ENCODE measurements around the gene ST3GAL5. TPM values are rescaled to one million over a fixed set of nuclear protein-coding genes. Genes with fewer than 3 reads are reported as not detected.

Gene ST3GAL5
- total and polyA plus RNA-seq, 2 donors (not counting 1 experiment from before 2014, with no cell fraction given), result 6.2 to 10.9 TPM

GRCh38 chr2:85840091-85840490, 48.7 kb downstream of the ST3GAL5 start:
- no peak overlapping the region for H2AFZ ChIP-seq (ENCODE audit: low read length)
- H3K9me3 ChIP-seq (ENCODE audit: control insufficient read depth, insufficient read depth, low read depth, low read length), result no peaks in the 10 kb centered on the region
- TF ChIP-seq EZH2 (IDR thresholded peaks at IDR 0.05; ENCODE audit: low read length, missing control alignments), result no peak
- TF ChIP-seq CTCF (conservative IDR thresholded peaks at IDR 0.05 in 1 of 2, IDR thresholded peaks at IDR 0.05 in 1 of 2; ENCODE audit: low read depth in 1 of 2, low read length in 2 of 2), result no peak
- no peak overlapping the region for H3K9ac ChIP-seq (ENCODE audit: insufficient read depth, low read length)
- no peaks in the 10 kb centered on the region for H4K20me1 ChIP-seq (ENCODE audit: control insufficient read depth, extremely low read depth, insufficient read depth, low read length)
- no peaks in the 10 kb centered on the region for H3K79me2 ChIP-seq (ENCODE audit: control insufficient read depth, insufficient read depth, low read length)
- H3K36me3 ChIP-seq (ENCODE audit: control insufficient read depth, insufficient read depth, low read length), result no peaks in the 10 kb centered on the region
- no peaks in the 10 kb centered on the region for H3K4me1 ChIP-seq (ENCODE audit: control insufficient read depth, extremely low read depth, insufficient read depth, low read length)
- H3K27me3 ChIP-seq (ENCODE audit: control insufficient read depth, insufficient read depth, low read length), result no peaks in the 10 kb centered on the region
- no peak for DNase-seq (ENCODE audit: low read depth in 2 of 2)
- no peak overlapping the region for H3K4me3 ChIP-seq (replicated peaks in 1 of 4; ENCODE audit: control extremely low read depth in 1 of 4, insufficient read depth in 1 of 4, low read depth in 3 of 4, low read length in 4 of 4)
- H3K4me2 ChIP-seq (ENCODE audit: extremely low read depth, insufficient read depth, low read length), result no peak overlapping the region
- no peak overlapping the region for H3K27ac ChIP-seq (ENCODE audit: insufficient read depth, low read length)

DNA sequence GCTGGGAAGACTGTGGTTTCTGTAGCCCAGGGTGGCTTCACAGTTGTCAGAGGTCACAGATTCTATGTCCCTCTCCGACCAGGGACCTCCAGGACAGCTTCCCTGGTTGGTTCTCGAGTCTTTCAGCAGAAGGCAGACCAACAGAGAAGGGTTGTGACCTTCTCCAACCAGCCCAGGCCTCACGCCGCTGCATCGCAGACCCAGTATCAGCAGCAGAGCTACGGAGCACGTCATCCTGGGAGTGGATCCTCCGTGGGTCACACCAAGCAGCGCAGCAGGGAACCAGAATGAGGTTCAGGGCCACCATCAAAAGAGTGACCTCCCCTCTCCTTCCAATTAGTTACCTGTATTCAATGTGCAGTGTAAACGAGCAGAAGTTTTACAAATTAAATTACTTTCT, 49.3 kb downstream of the ST3GAL5 start:
- no peak overlapping the region for H3K4me3 ChIP-seq (replicated peaks in 1 of 4; ENCODE audit: control extremely low read depth in 1 of 4, insufficient read depth in 1 of 4, low read depth in 3 of 4, low read length in 4 of 4)
- no peak overlapping the region for H3K27ac ChIP-seq (ENCODE audit: insufficient read depth, low read length)
- no peaks in the 10 kb centered on the region for H3K79me2 ChIP-seq (ENCODE audit: control insufficient read depth, insufficient read depth, low read length)
- no peak for TF ChIP-seq CTCF (conservative IDR thresholded peaks at IDR 0.05 in 1 of 2, IDR thresholded peaks at IDR 0.05 in 1 of 2; ENCODE audit: low read depth in 1 of 2, low read length in 2 of 2)
- TF ChIP-seq EZH2 (IDR thresholded peaks at IDR 0.05; ENCODE audit: low read length, missing control alignments), result no peak
- no peaks in the 10 kb centered on the region for H3K9me3 ChIP-seq (ENCODE audit: control insufficient read depth, insufficient read depth, low read depth, low read length)
- H4K20me1 ChIP-seq (ENCODE audit: control insufficient read depth, extremely low read depth, insufficient read depth, low read length), result no peaks in the 10 kb centered on the region
- H3K36me3 ChIP-seq (ENCODE audit: control insufficient read depth, insufficient read depth, low read length), result no peaks in the 10 kb centered on the region
- no peaks in the 10 kb centered on the region for H3K4me1 ChIP-seq (ENCODE audit: control insufficient read depth, extremely low read depth, insufficient read depth, low read length)
- no peaks in the 10 kb centered on the region for H3K27me3 ChIP-seq (ENCODE audit: control insufficient read depth, insufficient read depth, low read length)
- no peak overlapping the region for H3K9ac ChIP-seq (ENCODE audit: insufficient read depth, low read length)
- no peak for DNase-seq (ENCODE audit: low read depth in 2 of 2)
- no peak overlapping the region for H3K4me2 ChIP-seq (ENCODE audit: extremely low read depth, insufficient read depth, low read length)
- H2AFZ ChIP-seq (ENCODE audit: low read length), result no peak overlapping the region

DNA sequence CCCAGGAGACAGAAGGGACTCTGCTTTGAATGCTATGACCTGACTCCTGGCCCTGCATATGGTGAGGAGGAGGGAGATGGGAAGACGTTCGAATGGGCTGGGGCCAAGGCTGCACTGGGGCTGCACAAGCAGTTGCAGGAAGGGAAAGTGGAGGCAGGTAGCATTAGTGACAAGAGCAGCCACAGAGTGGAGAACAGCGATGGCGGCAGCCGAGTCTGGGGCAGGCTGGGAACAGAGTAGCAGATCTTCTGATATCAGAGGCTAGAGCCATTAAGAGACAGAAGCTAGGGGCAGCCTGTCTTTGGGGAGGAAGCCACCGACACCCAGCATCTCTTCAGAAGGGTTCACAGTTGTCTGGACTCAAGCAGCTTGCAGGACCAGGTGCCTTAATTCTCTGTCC, 50.1 kb downstream of the ST3GAL5 start:
- Histone ChIP-seq H3K36me3 (ENCODE audit: control insufficient read depth, insufficient read depth, low read length) (no peaks in the 10 kb centered on the region), H3K9ac (ENCODE audit: insufficient read depth, low read length) (no peak overlapping the region), H3K27me3 (ENCODE audit: control insufficient read depth, insufficient read depth, low read length) (no peaks in the 10 kb centered on the region), H3K4me1 (ENCODE audit: control insufficient read depth, extremely low read depth, insufficient read depth, low read length) (no peaks in the 10 kb centered on the region), H2AFZ (ENCODE audit: low read length) (no peak overlapping the region), H4K20me1 (ENCODE audit: control insufficient read depth, extremely low read depth, insufficient read depth, low read length) (no peaks in the 10 kb centered on the region), H3K79me2 (ENCODE audit: control insufficient read depth, insufficient read depth, low read length) (no peaks in the 10 kb centered on the region), H3K4me3 (replicated peaks in 1 of 4; ENCODE audit: control extremely low read depth in 1 of 4, insufficient read depth in 1 of 4, low read depth in 3 of 4, low read length in 4 of 4) (no peak overlapping the region), H3K9me3 (ENCODE audit: control insufficient read depth, insufficient read depth, low read depth, low read length) (no peaks in the 10 kb centered on the region), H3K27ac (ENCODE audit: insufficient read depth, low read length) (no peak overlapping the region), H3K4me2 (ENCODE audit: extremely low read depth, insufficient read depth, low read length) (no peak overlapping the region)
- TF ChIP-seq CTCF (conservative IDR thresholded peaks at IDR 0.05 in 1 of 2, IDR thresholded peaks at IDR 0.05 in 1 of 2; ENCODE audit: low read depth in 1 of 2, low read length in 2 of 2) (no peak), EZH2 (IDR thresholded peaks at IDR 0.05; ENCODE audit: low read length, missing control alignments) (no peak)
- DNase-seq (ENCODE audit: low read depth in 2 of 2), result no peak

Data from fibroblast of lung (primary cell).